Transverse colon (tissue), 4 donors: Measurements from ENCODE around the gene MND1. TPM values are rescaled to one million over a fixed set of nuclear protein-coding genes. Genes with fewer than 3 reads are reported as not detected.

Source experiments
- DNase-seq: peaks from one replicate; pipeline ENCODE4 v3.0.0-alpha.2; 2019
- H3K27ac ChIP-seq, 4 donors: fragments of 200-600 bp; sonication (generic); 2 replicates each; pipeline ENCODE4 v1.5.1; 2016 to 2018; ENCODE audit warnings: inconsistent platforms in 4 of 4
- H3K27me3 ChIP-seq: fragments of 200-600 bp; sonication (generic); 2 replicates; pipeline ENCODE4 v1.5.1; 2017; ENCODE audit warnings: inconsistent platforms
- H3K36me3 ChIP-seq, 4 donors: fragments of 200-600 bp; sonication (generic); 2 replicates each; pipeline ENCODE4 v1.5.1; 2017 to 2019; ENCODE audit warnings: inconsistent platforms in 4 of 4
- H3K4me1 ChIP-seq, 4 donors: fragments of 200-600 bp; sonication (generic); 2 replicates each; pipeline ENCODE4 v1.5.1; 2017 to 2020; ENCODE audit warnings: inconsistent platforms in 4 of 4
- H3K4me3 ChIP-seq, 4 donors: fragments of 200-600 bp; sonication (generic); 1 replicate in 1 of 4; 2 replicates in 3 of 4; pipeline versions ENCODE4 v1.5.1 to v1.6.1; 2017 to 2019; ENCODE audit warnings: inconsistent platforms in 4 of 4
- H3K9me3 ChIP-seq, 2 donors: fragments of 200-600 bp; sonication (generic); 2 replicates each; pipeline ENCODE4 v1.5.1; 2017 to 2019; ENCODE audit warnings: inconsistent platforms in 2 of 2
- EP300 ChIP-seq: sonication (generic); formaldehyde crosslinking; IDR thresholded peaks from one replicate; pipeline ENCODE4 v1.6.1; 2017; ENCODE audit warnings: antibody characterized with exemption, low read depth
- POLR2A ChIP-seq: fragments of 450-650 bp; IDR thresholded peaks from one replicate; pipeline ENCODE4 v1.6.1; 2016; ENCODE audit warnings: antibody characterized with exemption, mild to moderate bottlenecking, moderate library complexity
- POLR2AphosphoS5 ChIP-seq, 3 donors: sonication (generic); formaldehyde crosslinking; IDR thresholded peaks; one replicate each; pipeline ENCODE4 v1.6.1; 2016; ENCODE audit warnings: antibody characterized with exemption in 3 of 3
- WGBS, 2 donors: methylation state at CpG; one replicate each; pipeline ENCODE4 v1.1.5; 2018; ENCODE audit warnings: low coverage in 1 of 2; 5-methylcytosine and 5-hydroxymethylcytosine counted together
- in situ Hi-C, 4 donors: fragments of 200-750 bp; cut with MboI; loops; one replicate each; pipeline versions ENCODE4 v1.15.0 to v1.15.1; 2017; ENCODE audit warnings: low sequenced_read_pairs in 3 of 4, low pct_ligation_motif_present in 1 of 4, low pct_unique_long_range_greater_than_20kb in 1 of 4
- intact Hi-C: fragments of 100-400 bp; cut with DNase I; formaldehyde crosslinking; loops from one replicate; pipeline ENCODE4 v1.15.1; 2023; ENCODE audit warnings: low total_unique reads
- total RNA-seq, 4 donors: library from RNA; depleted of rRNA; stranded (reverse); fragments of >200 nt; gene quantifications; one replicate each; pipeline ENCODE4 v1.1.0, GENCODE V29; 2016
- TF ChIP-seq, protein P1 (sequence below), 5 experiments: fragments of 200-600 bp in 3 of 5; fragments of 450-650 bp in 2 of 5; sonication (generic) in 3 of 5; IDR thresholded peaks; 1 replicate in 2 of 5; 2 replicates in 3 of 5; pipeline ENCODE4 v1.5.1; 2016 to 2017; ENCODE audit warnings: antibody characterized with exemption in 5 of 5, inconsistent platforms in 3 of 5, mild to moderate bottlenecking in 2 of 5, moderate library complexity in 1 of 5

MND1 gene
- total RNA-seq, 4 donors from 2014 or later, result 0.80 to 3.2 (median 1.4) TPM; not detected in 1

DNA sequence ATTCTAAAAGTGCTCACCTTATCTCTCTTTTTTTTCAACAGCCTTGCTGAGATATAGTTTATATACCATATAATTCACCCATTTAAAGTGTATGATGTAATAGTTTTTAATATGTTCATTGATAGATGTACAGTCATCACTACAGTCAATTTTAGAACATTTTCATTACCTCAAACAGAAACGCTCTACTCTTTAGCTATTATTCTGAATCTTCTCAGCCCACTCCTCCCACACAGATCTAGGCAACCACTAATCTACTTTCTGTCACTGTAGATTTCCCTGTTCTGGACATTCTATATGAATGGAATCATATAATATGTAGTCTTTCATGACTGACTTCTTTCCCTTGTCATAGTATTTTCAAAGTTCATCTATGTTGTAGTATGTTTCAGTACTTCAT is 22.6 kb downstream of the MND1 start:
- WGBS, 2 donors, result 70 to 89% methylated on average over 1 of the region's 1 CpG
- H3K4me3 ChIP-seq, result no peak overlapping the region
- H3K36me3 ChIP-seq, result no peaks in the 10 kb centered on the region
- TF ChIP-seq EP300 (no peak), POLR2A (no peak), POLR2AphosphoS5 (IDR thresholded peaks at IDR 0.05) (no peak)
- TF ChIP-seq, protein P1, sequence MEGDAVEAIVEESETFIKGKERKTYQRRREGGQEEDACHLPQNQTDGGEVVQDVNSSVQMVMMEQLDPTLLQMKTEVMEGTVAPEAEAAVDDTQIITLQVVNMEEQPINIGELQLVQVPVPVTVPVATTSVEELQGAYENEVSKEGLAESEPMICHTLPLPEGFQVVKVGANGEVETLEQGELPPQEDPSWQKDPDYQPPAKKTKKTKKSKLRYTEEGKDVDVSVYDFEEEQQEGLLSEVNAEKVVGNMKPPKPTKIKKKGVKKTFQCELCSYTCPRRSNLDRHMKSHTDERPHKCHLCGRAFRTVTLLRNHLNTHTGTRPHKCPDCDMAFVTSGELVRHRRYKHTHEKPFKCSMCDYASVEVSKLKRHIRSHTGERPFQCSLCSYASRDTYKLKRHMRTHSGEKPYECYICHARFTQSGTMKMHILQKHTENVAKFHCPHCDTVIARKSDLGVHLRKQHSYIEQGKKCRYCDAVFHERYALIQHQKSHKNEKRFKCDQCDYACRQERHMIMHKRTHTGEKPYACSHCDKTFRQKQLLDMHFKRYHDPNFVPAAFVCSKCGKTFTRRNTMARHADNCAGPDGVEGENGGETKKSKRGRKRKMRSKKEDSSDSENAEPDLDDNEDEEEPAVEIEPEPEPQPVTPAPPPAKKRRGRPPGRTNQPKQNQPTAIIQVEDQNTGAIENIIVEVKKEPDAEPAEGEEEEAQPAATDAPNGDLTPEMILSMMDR (IDR thresholded peaks at IDR 0.05), result no peak
- no peak for DNase-seq
- in situ Hi-C loops (no loop called here), intact Hi-C loops (no loop called here)
- H3K4me1 ChIP-seq, result no peaks in the 10 kb centered on the region
- H3K27me3 ChIP-seq, result no peaks in the 10 kb centered on the region
- H3K9me3 ChIP-seq, result no peaks in the 10 kb centered on the region
- H3K27ac ChIP-seq, result no peak overlapping the region

GRCh38 chr4:153369021-153369420 is 24.5 kb downstream of the MND1 start:
- H3K9me3 ChIP-seq, result peaks cover 0 to 3% of the 10 kb centered on the region in 2 donors
- intact Hi-C loops (no loop called here), in situ Hi-C loops (no loop called here)
- H3K27ac ChIP-seq, result no peak overlapping the region
- TF ChIP-seq, protein P1 (IDR thresholded peaks at IDR 0.05), result no peak
- no peak for TF ChIP-seq EP300
- TF ChIP-seq POLR2AphosphoS5 (IDR thresholded peaks at IDR 0.05), result no peak
- TF ChIP-seq POLR2A, result no peak
- no peaks in the 10 kb centered on the region for H3K27me3 ChIP-seq
- H3K36me3 ChIP-seq, result no peaks in the 10 kb centered on the region
- no peak for DNase-seq
- no peak overlapping the region for H3K4me3 ChIP-seq
- WGBS, 2 donors, result 81% methylated on average over 1 of the region's 1 CpG; no CpG with 5 or more reads in 1 of the 2 donors
- H3K4me1 ChIP-seq, result no peaks in the 10 kb centered on the region

GRCh38 chr4:153371701-153372234 is 27.3 kb downstream of the MND1 start:
- in situ Hi-C loops (no loop called here), intact Hi-C loops (no loop called here)
- Histone ChIP-seq H3K4me1 (no peaks in the 10 kb centered on the region), H3K9me3 (peaks cover 0 to 3% of the 10 kb centered on the region in 2 donors), H3K4me3 (no peak overlapping the region), H3K27ac (no peak overlapping the region), H3K27me3 (no peaks in the 10 kb centered on the region), H3K36me3 (no peaks in the 10 kb centered on the region)
- DNase-seq, result no peak
- TF ChIP-seq POLR2AphosphoS5 (IDR thresholded peaks at IDR 0.05) (no peak), POLR2A (no peak), EP300 (no peak)
- TF ChIP-seq, protein P1 (IDR thresholded peaks at IDR 0.05), result no peak
- WGBS, 2 donors, result 86 to 87% methylated on average over 6 of the region's 6 CpGs

- H3K9me3 ChIP-seq, result peaks cover 0 to 3% of the 10 kb centered on the region in 2 donors
- in situ Hi-C loops, result no loop called here
- no peaks in the 10 kb centered on the region for H3K36me3 ChIP-seq
- no peaks in the 10 kb centered on the region for H3K27me3 ChIP-seq
- 91 to 100% methylated on average over 1 of the region's 1 CpG for WGBS, 2 donors
- TF ChIP-seq, protein P1 (IDR thresholded peaks at IDR 0.05), result no peak
- TF ChIP-seq EP300, result no peak
- no peak for TF ChIP-seq POLR2A
- no peak for TF ChIP-seq POLR2AphosphoS5 (IDR thresholded peaks at IDR 0.05)
- intact Hi-C loops, result no loop called here
- H3K4me3 ChIP-seq, result no peak overlapping the region
- no peak overlapping the region for H3K27ac ChIP-seq
- no peaks in the 10 kb centered on the region for H3K4me1 ChIP-seq
- no peak for DNase-seq
Observed at GRCh38 chr4:153372967-153373562, 28.6 kb downstream of the MND1 start.
